DND-41 (cell line): ENCODE data around the gene DDX50.

ENCODE experiments used
- ATAC-seq: fragments of 200-7000 bp; cut with Tn5 transposase; 3 replicates; pipeline ENCODE4 v1.9.1; 2021; ENCODE audit warnings: low read depth; ENCODE audit not compliant: insufficient read depth
- DNase-seq: peaks from one replicate; pipeline ENCODE4 v3.0.0-alpha.2; 2020
- H2AFZ ChIP-seq: 2 replicates; pipeline ENCODE4 v1.6.0; 2012; ENCODE audit warnings: low read depth, low read length
- H3K27ac ChIP-seq: 2 replicates; pipeline ENCODE4 v1.5.1; 2012; ENCODE audit warnings: low read length, inconsistent platforms
- H3K27me3 ChIP-seq: fragments of 200-600 bp; sonication (generic); 2 replicates; pipeline ENCODE4 v1.6.0; 2012; ENCODE audit warnings: low read length, mild to moderate bottlenecking, inconsistent platforms; ENCODE audit not compliant: insufficient read depth, poor library complexity
- H3K36me3 ChIP-seq: 2 replicates; pipeline ENCODE4 v1.5.1; 2012; ENCODE audit warnings: low read length, inconsistent platforms; ENCODE audit not compliant: insufficient read depth
- H3K4me1 ChIP-seq: 2 replicates; pipeline ENCODE4 v1.5.1; 2012; ENCODE audit warnings: mild to moderate bottlenecking, low read length; ENCODE audit not compliant: insufficient read depth
- H3K4me2 ChIP-seq: 2 replicates; pipeline ENCODE4 v1.6.0; 2012; ENCODE audit warnings: mild to moderate bottlenecking, moderate library complexity, low read length, inconsistent platforms; ENCODE audit not compliant: insufficient read depth
- H3K4me3 ChIP-seq, 2 experiments: fragments of 200-600 bp in 1 of 2; shearing (Covaris generic) in 1 of 2; 2 replicates each; pipeline ENCODE4 v1.5.1; 2012 to 2016; ENCODE audit warnings: inconsistent platforms in 2 of 2, low read length in 2 of 2, mild to moderate bottlenecking in 2 of 2, low read depth in 1 of 2, moderate library complexity in 1 of 2
- H3K79me2 ChIP-seq: 2 replicates; pipeline ENCODE4 v1.6.0; 2012; ENCODE audit warnings: low read length, inconsistent platforms; ENCODE audit not compliant: insufficient read depth
- H3K9ac ChIP-seq: 2 replicates; pipeline ENCODE4 v1.6.0; 2012; ENCODE audit warnings: low read depth, mild to moderate bottlenecking, inconsistent platforms, low read length, moderate library complexity
- H3K9me3 ChIP-seq: 2 replicates; pipeline ENCODE4 v1.5.1; 2012; ENCODE audit warnings: low read length, moderate library complexity, mild to moderate bottlenecking, inconsistent platforms; ENCODE audit not compliant: insufficient read depth, severe bottlenecking
- H4K20me1 ChIP-seq: 2 replicates; pipeline ENCODE4 v1.6.0; 2012; ENCODE audit warnings: low read length; ENCODE audit not compliant: insufficient read depth
- CTCF ChIP-seq: IDR thresholded peaks from 2 replicates; pipeline ENCODE4 v1.5.1; 2012; ENCODE audit warnings: borderline replicate concordance, low read length, moderate library complexity, mild to moderate bottlenecking; ENCODE audit not compliant: poor library complexity, severe bottlenecking; ENCODE audit errors: extremely low read depth
- EZH2 ChIP-seq: IDR thresholded peaks from 3 replicates; pipeline ENCODE4 v1.6.1; 2012; ENCODE audit warnings: borderline replicate concordance, low read depth, mild to moderate bottlenecking, moderate library complexity, low read length, inconsistent platforms; ENCODE audit not compliant: severe bottlenecking

DDX50 gene

GRCh38 chr10:68901105-68901927 lies at the start of gene DDX50:
Gene DDX50 (plus strand): TSS chr10:68901315. CDS start chr10:68901385, 70 bp downstream.
- DNase-seq (peak; percentile 98), ATAC-seq (peak; percentile 96)
- no peak for TF ChIP-seq CTCF
- TF ChIP-seq EZH2, result no peak
- H2AFZ ChIP-seq, result peak within 1 kb of the TSS; percentile 90
- H3K9ac ChIP-seq, result peak within 1 kb of the TSS; percentile 93
- H3K9me3 ChIP-seq, result no peaks in the 10 kb centered on the region
- H3K27ac ChIP-seq, result peak within 1 kb of the TSS; percentile 94
- H4K20me1 ChIP-seq, result peaks cover 3% of the 10 kb centered on the region; the same call in 1 of the 2 replicates
- no peaks in the 10 kb centered on the region for H3K27me3 ChIP-seq
- H3K4me3 ChIP-seq, result peak within 1 kb of the TSS; percentile 56 to 69
- H3K36me3 ChIP-seq, result peaks cover 7% of the 10 kb centered on the region
- H3K4me2 ChIP-seq, result peak within 1 kb of the TSS; percentile 76
- peaks cover 38% of the 10 kb centered on the region for H3K4me1 ChIP-seq
- peaks cover 51% of the 10 kb centered on the region for H3K79me2 ChIP-seq

GRCh38 chr10:68856352-68856751 lies 44.8 kb upstream of the DDX50 start:
- H3K79me2 ChIP-seq, result no peaks in the 10 kb centered on the region
- no peak overlapping the region for H2AFZ ChIP-seq
- no peaks in the 10 kb centered on the region for H3K36me3 ChIP-seq
- H4K20me1 ChIP-seq, result no peaks in the 10 kb centered on the region
- TF ChIP-seq CTCF (no peak), EZH2 (no peak)
- no peak overlapping the region for H3K27ac ChIP-seq
- H3K4me1 ChIP-seq, result no peaks in the 10 kb centered on the region
- H3K9me3 ChIP-seq, result peaks cover 12% of the 10 kb centered on the region
- H3K4me2 ChIP-seq, result no peak overlapping the region
- no peak for DNase-seq
- H3K9ac ChIP-seq, result no peak overlapping the region
- ATAC-seq, result 0 out of 3 replicates have a peak, but pooled peaks have one; percentile 27
- no peaks in the 10 kb centered on the region for H3K27me3 ChIP-seq
- no peak overlapping the region for H3K4me3 ChIP-seq

GRCh38 chr10:68857005-68857404 lies 44.1 kb upstream of the DDX50 start:
- Histone ChIP-seq H3K27me3 (no peaks in the 10 kb centered on the region), H3K9me3 (peaks cover 15% of the 10 kb centered on the region), H3K4me2 (no peak overlapping the region), H3K79me2 (no peaks in the 10 kb centered on the region), H4K20me1 (no peaks in the 10 kb centered on the region), H3K4me3 (no peak overlapping the region), H3K4me1 (no peaks in the 10 kb centered on the region), H3K27ac (no peak overlapping the region), H2AFZ (no peak overlapping the region), H3K36me3 (no peaks in the 10 kb centered on the region), H3K9ac (no peak overlapping the region)
- TF ChIP-seq EZH2 (no peak), CTCF (no peak)
- ATAC-seq (no peak), DNase-seq (no peak)
